PC-3 (cell line): Measurements from ENCODE around the gene C3orf70.
"Not testable (repeated sequence)": the region's sequence is repeated elsewhere in the genome, so short reads cannot be mapped to it uniquely, and the experiment has no call there.

Experiments
- EZH2 ChIP-seq: fragments of 300-600 bp; sonication (generic); IDR thresholded peaks from one replicate; pipeline ENCODE4 v1.6.1; 2017; ENCODE audit warnings: antibody characterized with exemption, mild to moderate bottlenecking, low read length; ENCODE audit not compliant: unreplicated experiment
- EZH2phosphoT487 ChIP-seq: fragments of 300-600 bp; sonication (generic); IDR thresholded peaks from 2 replicates; pipeline ENCODE4 v1.6.1; 2018; ENCODE audit warnings: mild to moderate bottlenecking, antibody characterized with exemption, low read length, borderline replicate concordance
- TF ChIP-seq, protein P1 (sequence below): fragments of 300-600 bp; sonication (generic); conservative IDR thresholded peaks from 2 replicates; pipeline ENCODE4 v1.5.1; 2017; ENCODE audit warnings: antibody characterized with exemption, low read depth, mild to moderate bottlenecking, low read length

DNA sequence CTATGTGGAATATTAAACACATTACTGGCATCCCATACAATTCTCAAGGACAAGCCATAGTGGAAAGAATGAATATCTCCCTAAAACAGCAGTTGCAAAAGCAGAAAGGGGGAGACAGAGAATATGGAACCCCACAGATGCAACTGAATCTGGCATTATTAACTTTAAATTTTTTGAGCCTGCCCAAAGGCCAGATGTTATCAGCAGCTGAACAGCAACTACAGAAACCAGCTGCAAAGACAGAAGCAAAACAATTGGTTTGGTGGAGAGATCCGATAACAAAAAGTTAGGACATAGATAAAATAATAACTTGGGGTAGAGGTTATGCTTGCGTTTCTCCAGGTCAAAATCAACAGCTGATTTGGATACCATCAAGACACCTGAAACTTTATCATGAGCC, 43.8 kb downstream of the C3orf70 start:
- TF ChIP-seq, protein P1, sequence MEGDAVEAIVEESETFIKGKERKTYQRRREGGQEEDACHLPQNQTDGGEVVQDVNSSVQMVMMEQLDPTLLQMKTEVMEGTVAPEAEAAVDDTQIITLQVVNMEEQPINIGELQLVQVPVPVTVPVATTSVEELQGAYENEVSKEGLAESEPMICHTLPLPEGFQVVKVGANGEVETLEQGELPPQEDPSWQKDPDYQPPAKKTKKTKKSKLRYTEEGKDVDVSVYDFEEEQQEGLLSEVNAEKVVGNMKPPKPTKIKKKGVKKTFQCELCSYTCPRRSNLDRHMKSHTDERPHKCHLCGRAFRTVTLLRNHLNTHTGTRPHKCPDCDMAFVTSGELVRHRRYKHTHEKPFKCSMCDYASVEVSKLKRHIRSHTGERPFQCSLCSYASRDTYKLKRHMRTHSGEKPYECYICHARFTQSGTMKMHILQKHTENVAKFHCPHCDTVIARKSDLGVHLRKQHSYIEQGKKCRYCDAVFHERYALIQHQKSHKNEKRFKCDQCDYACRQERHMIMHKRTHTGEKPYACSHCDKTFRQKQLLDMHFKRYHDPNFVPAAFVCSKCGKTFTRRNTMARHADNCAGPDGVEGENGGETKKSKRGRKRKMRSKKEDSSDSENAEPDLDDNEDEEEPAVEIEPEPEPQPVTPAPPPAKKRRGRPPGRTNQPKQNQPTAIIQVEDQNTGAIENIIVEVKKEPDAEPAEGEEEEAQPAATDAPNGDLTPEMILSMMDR = not testable (repeated sequence)
- not testable (repeated sequence) for TF ChIP-seq EZH2, EZH2phosphoT487
